MCF 10A (cell line): Measurements from ENCODE around the gene AAGAB. TPM values are rescaled to one million over a fixed set of nuclear protein-coding genes. Genes with fewer than 3 reads are reported as not detected.

Source experiments
- BruUV-seq: library from RNA; stranded (reverse); fragments of 400-500 nt; replicated peaks from 2 replicates; lab custom pipeline; 2021; lab: Mats Ljungman, UMichigan
- CTCF ChIA-PET: fragments of 300-600 bp; sonication (Branson Sonifier 250); formaldehyde crosslinking; extraction: SDS; loops from one replicate; lab custom pipeline; 2021; ENCODE audit warnings: antibody characterized with exemption, inconsistent platforms; lab: Yijun Ruan, JAX
- POLR2A ChIA-PET: fragments of 300-600, 350-650 bp; sonication (Branson Sonifier 250); formaldehyde crosslinking; extraction: SDS; loops from one replicate; lab custom pipeline; 2020; ENCODE audit warnings: antibody characterized with exemption, inconsistent platforms; lab: Yijun Ruan, JAX
- DNase-seq: peaks from one replicate; pipeline ENCODE4 v3.0.0-alpha.2; 2018; ENCODE audit not compliant: unreplicated experiment
- H3K27ac Mint-ChIP-seq: one replicate; pipeline ENCODE4 v1.8.0; 2022; ENCODE audit warnings: mild to moderate bottlenecking, low read depth, mixed read lengths; ENCODE audit not compliant: unreplicated experiment
- H3K27me3 Mint-ChIP-seq: one replicate; pipeline ENCODE4 v1.8.0; 2022; ENCODE audit warnings: mixed read lengths; ENCODE audit not compliant: insufficient read depth, unreplicated experiment
- H3K36me3 Mint-ChIP-seq: one replicate; pipeline ENCODE4 v1.8.0; 2022; ENCODE audit warnings: mild to moderate bottlenecking, moderate library complexity, mixed read lengths; ENCODE audit not compliant: insufficient read depth, unreplicated experiment
- H3K4me1 Mint-ChIP-seq: one replicate; pipeline ENCODE4 v1.8.0; 2022; ENCODE audit warnings: mixed read lengths; ENCODE audit not compliant: insufficient read depth, unreplicated experiment
- H3K4me3 Mint-ChIP-seq: one replicate; pipeline ENCODE4 v1.8.0; 2022; ENCODE audit warnings: mild to moderate bottlenecking, moderate library complexity, mixed read lengths; ENCODE audit not compliant: unreplicated experiment
- H3K9me3 Mint-ChIP-seq: one replicate; pipeline ENCODE4 v1.8.0; 2022; ENCODE audit warnings: mixed read lengths; ENCODE audit not compliant: unreplicated experiment
- CTCF ChIP-seq: fragments of 200-600 bp; IDR thresholded peaks from one replicate; pipeline ENCODE4 v1.8.0; 2022; ENCODE audit warnings: antibody characterized with exemption, mild to moderate bottlenecking; ENCODE audit not compliant: unreplicated experiment
- intact Hi-C: fragments of 100-400 bp; cut with micrococcal nuclease; formaldehyde crosslinking; loops from 2 replicates; pipeline ENCODE4 v1.14.1; 2022
- total RNA-seq: library from RNA; stranded (reverse); gene quantifications from 2 replicates; pipeline ENCODE4 v1.2.3, GENCODE V29; 2022

AAGAB gene
- total RNA-seq, 1 experiment from 2014 or later, result 52.7 TPM

GRCh38 chr15:67189326-67190051, 65.0 kb downstream of the AAGAB start:
- Mint-ChIP-seq H3K27ac (no peak overlapping the region), H3K27me3 (no peaks in the 10 kb centered on the region), H3K9me3 (no peaks in the 10 kb centered on the region), H3K4me1 (no peaks in the 10 kb centered on the region), H3K36me3 (peaks cover 65% of the 10 kb centered on the region), H3K4me3 (no peak overlapping the region)
- intact Hi-C loops, result loop anchor here (5.0 kb wide), 1 partner anchor 122 kb away; the partner anchor contains the start of gene SMAD3
- no peak for TF ChIP-seq CTCF
- ChIA-PET POLR2A (interaction anchor here (1.4 kb wide), 1 partner anchor 12 kb away, joined by 3 read pairs; no protein-coding TSS in a partner anchor), CTCF (interaction anchor here (0.6 kb wide), 1 partner anchor 462 kb away, joined by 5 read pairs; no protein-coding TSS in a partner anchor)
- no TSS peak for BruUV-seq
- DNase-seq, result no peak

- Mint-ChIP-seq H3K9me3 (no peaks in the 10 kb centered on the region), H3K36me3 (peaks cover 63% of the 10 kb centered on the region), H3K27ac (no peak overlapping the region), H3K4me3 (no peak overlapping the region), H3K27me3 (no peaks in the 10 kb centered on the region), H3K4me1 (no peaks in the 10 kb centered on the region)
- ChIA-PET CTCF (interaction anchor here (1.7 kb wide), 1 partner anchor 51 kb away, joined by 4 read pairs; no protein-coding TSS in a partner anchor), POLR2A (interaction anchor here (0.8 kb wide), 1 partner anchor 63 kb away, joined by 3 read pairs; no protein-coding TSS in a partner anchor)
- no TSS peak for BruUV-seq
- DNase-seq, result no peak
- intact Hi-C loops, result no loop called here
- no peak for TF ChIP-seq CTCF
These were observed 65.8 kb downstream of the AAGAB start for GRCh38 chr15:67188551-67189218.

- CTCF ChIA-PET, result interaction anchor here (1.0 to 1.7 kb wide), 2 partner anchors 52 to 239 kb away, joined by 3 to 4 read pairs; no protein-coding TSS in a partner anchor
- no peak for TF ChIP-seq CTCF
- intact Hi-C loops, result no loop called here
- BruUV-seq, result no TSS peak
- Mint-ChIP-seq H3K4me3 (no peak overlapping the region), H3K27me3 (no peaks in the 10 kb centered on the region), H3K36me3 (peaks cover 56% of the 10 kb centered on the region), H3K27ac (no peak overlapping the region), H3K9me3 (no peaks in the 10 kb centered on the region), H3K4me1 (no peaks in the 10 kb centered on the region)
- no peak for DNase-seq
- POLR2A ChIA-PET, result interaction anchor here (0.7 kb wide), 1 partner anchor 13 kb away, joined by 3 read pairs; no protein-coding TSS in a partner anchor
These were observed 67.1 kb downstream of the AAGAB start for GRCh38 chr15:67187351-67187854.

- H3K4me3 Mint-ChIP-seq, result no peak overlapping the region
- intact Hi-C loops, result no loop called here
- no peak for TF ChIP-seq CTCF
- no peaks in the 10 kb centered on the region for H3K27me3 Mint-ChIP-seq
- BruUV-seq, result no TSS peak
- no peaks in the 10 kb centered on the region for H3K4me1 Mint-ChIP-seq
- ChIA-PET POLR2A (interaction anchor here (0.5 to 1.6 kb wide), 2 partner anchors 11 to 161 kb away, joined by 3 read pairs; no protein-coding TSS in a partner anchor), CTCF (interaction anchor here (0.7 to 1.7 kb wide), 2 partner anchors 53 to 315 kb away, joined by 3 to 4 read pairs; no protein-coding TSS in a partner anchor)
- no peaks in the 10 kb centered on the region for H3K9me3 Mint-ChIP-seq
- no peak for DNase-seq
- peaks cover 56% of the 10 kb centered on the region for H3K36me3 Mint-ChIP-seq
- no peak overlapping the region for H3K27ac Mint-ChIP-seq
These were observed 67.8 kb downstream of the AAGAB start for GRCh38 chr15:67186688-67187087.
